Transverse colon (tissue), 3 donors: ENCODE measurements around the gene USP6NL.

Source experiments
- EP300 ChIP-seq: sonication (generic); formaldehyde crosslinking; IDR thresholded peaks from one replicate; pipeline ENCODE4 v1.6.1; 2017; ENCODE audit warnings: antibody characterized with exemption, low read depth
- POLR2AphosphoS5 ChIP-seq, 3 donors: sonication (generic); formaldehyde crosslinking; IDR thresholded peaks; one replicate each; pipeline ENCODE4 v1.6.1; 2016; ENCODE audit warnings: antibody characterized with exemption in 3 of 3

DNA sequence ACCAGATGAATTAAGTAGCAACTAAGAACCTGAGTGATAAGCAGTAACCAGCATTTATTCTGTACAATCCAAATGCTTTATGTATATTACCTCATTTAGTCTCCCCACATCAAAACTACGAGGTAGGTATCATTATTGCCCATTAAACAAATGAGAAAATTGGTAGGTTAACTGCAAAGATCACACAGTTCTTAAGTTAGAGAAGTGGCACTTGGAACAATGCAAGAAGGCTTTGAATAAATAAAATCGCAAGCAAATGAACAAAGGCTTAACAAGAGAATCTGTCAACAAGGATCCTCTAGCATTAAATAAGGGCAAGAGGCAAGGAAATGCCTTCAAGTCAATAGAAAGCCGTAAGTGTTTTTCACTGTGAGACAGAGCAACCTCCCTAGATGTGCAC is 70.2 kb downstream of the USP6NL start:
- TF ChIP-seq POLR2AphosphoS5 (IDR thresholded peaks at IDR 0.05) (no peak), EP300 (no peak)
